ENCODE measurements around the gene GRIK4. TPM values are rescaled to one million over a fixed set of nuclear protein-coding genes. Genes with fewer than 3 reads are reported as not detected.

The GRIK4 gene
- total RNA-seq, 2 experiments from 2014 or later, result not detected

GRCh38 chr11:120839201-120839600, 327.7 kb downstream of the GRIK4 start:
- Mint-ChIP-seq H3K36me3 (ENCODE audit: low read depth) (no peaks in the 10 kb centered on the region), H3K9me3 (ENCODE audit: low read depth) (no peaks in the 10 kb centered on the region), H3K4me3 (no peak overlapping the region), H3K27me3 (peaks cover 18% of the 10 kb centered on the region), H3K4me1 (peaks cover 22% of the 10 kb centered on the region), H3K27ac (no peak overlapping the region)
- ATAC-seq (no peak), DNase-seq (no peak)
- CTCF ChIA-PET, result no interaction called here
- intact Hi-C loops (cut with DNase I, micrococcal nuclease), result loop anchor here in 1 of 2 experiments (10.0 kb wide), 1 partner anchor 594 kb away; the partner anchor contains the start of gene POU2F3
- POLR2A ChIA-PET, result no interaction called here

- POLR2A ChIA-PET, result no interaction called here
Observed at GRCh38 chr11:120839846-120840402, 328.4 kb downstream of the GRIK4 start.

GRCh38 chr11:120840661-120841060, 329.1 kb downstream of the GRIK4 start:
- Mint-ChIP-seq H3K27me3 (peaks cover 19% of the 10 kb centered on the region), H3K9me3 (ENCODE audit: low read depth) (no peaks in the 10 kb centered on the region), H3K4me3 (no peak overlapping the region), H3K4me1 (peaks cover 18% of the 10 kb centered on the region), H3K27ac (no peak overlapping the region), H3K36me3 (ENCODE audit: low read depth) (no peaks in the 10 kb centered on the region)
- ChIA-PET POLR2A (no interaction called here), CTCF (no interaction called here)
- DNase-seq (no peak), ATAC-seq (no peak)
- intact Hi-C loops (cut with DNase I, micrococcal nuclease), result no loop called here

More at GRCh38 chr11:120839846-120840402, 328.4 kb downstream of the GRIK4 start:
- CTCF ChIA-PET, result no interaction called here
- intact Hi-C loops (cut with DNase I, micrococcal nuclease), result loop anchor here in 1 of 2 experiments (10.0 kb wide), 1 partner anchor 595 kb away; the partner anchor contains the start of gene POU2F3
- Mint-ChIP-seq H3K9me3 (ENCODE audit: low read depth) (no peaks in the 10 kb centered on the region), H3K27me3 (peaks cover 19% of the 10 kb centered on the region), H3K4me1 (peaks cover 22% of the 10 kb centered on the region), H3K36me3 (ENCODE audit: low read depth) (no peaks in the 10 kb centered on the region), H3K27ac (no peak overlapping the region), H3K4me3 (no peak overlapping the region)
- DNase-seq (no peak), ATAC-seq (no peak)

- Mint-ChIP-seq H3K9me3 (ENCODE audit: low read depth) (no peaks in the 10 kb centered on the region), H3K27ac (no peak overlapping the region), H3K27me3 (peaks cover 20% of the 10 kb centered on the region), H3K4me3 (no peak overlapping the region), H3K36me3 (ENCODE audit: low read depth) (no peaks in the 10 kb centered on the region), H3K4me1 (peaks cover 14% of the 10 kb centered on the region)
- ChIA-PET POLR2A (no interaction called here), CTCF (no interaction called here)
- ATAC-seq, result no peak
- intact Hi-C loops (cut with DNase I, micrococcal nuclease), result no loop called here
- no peak for DNase-seq
Observed at GRCh38 chr11:120841074-120841473, 329.5 kb downstream of the GRIK4 start.

- intact Hi-C loops (cut with DNase I, micrococcal nuclease), result no loop called here
- no peaks in the 10 kb centered on the region for H3K36me3 Mint-ChIP-seq (ENCODE audit: low read depth)
- H3K4me3 Mint-ChIP-seq, result no peak overlapping the region
- peaks cover 10% of the 10 kb centered on the region for H3K4me1 Mint-ChIP-seq
- ChIA-PET CTCF (interaction anchor here (1.1 to 1.3 kb wide), 2 partner anchors 39 to 353 kb away, joined by 3 to 4 read pairs; no protein-coding TSS in a partner anchor), POLR2A (no interaction called here)
- peaks cover 21% of the 10 kb centered on the region for H3K27me3 Mint-ChIP-seq
- H3K9me3 Mint-ChIP-seq (ENCODE audit: low read depth), result no peaks in the 10 kb centered on the region
- DNase-seq (no peak), ATAC-seq (no peak)
- H3K27ac Mint-ChIP-seq, result no peak overlapping the region
Observed at GRCh38 chr11:120842195-120842594, 330.6 kb downstream of the GRIK4 start.

- Mint-ChIP-seq H3K27me3 (peaks cover 13% of the 10 kb centered on the region), H3K9me3 (ENCODE audit: low read depth) (no peaks in the 10 kb centered on the region)
Observed at GRCh38 chr11:120853435-120853834, 341.9 kb downstream of the GRIK4 start.

GRCh38 chr11:120854988-120855387, 343.4 kb downstream of the GRIK4 start:
- Mint-ChIP-seq H3K27me3 (peaks cover 9% of the 10 kb centered on the region), H3K4me3 (no peak overlapping the region), H3K27ac (no peak overlapping the region), H3K36me3 (ENCODE audit: low read depth) (no peaks in the 10 kb centered on the region), H3K4me1 (no peaks in the 10 kb centered on the region), H3K9me3 (ENCODE audit: low read depth) (no peaks in the 10 kb centered on the region)
- ChIA-PET POLR2A (no interaction called here), CTCF (no interaction called here)
- intact Hi-C loops (cut with DNase I, micrococcal nuclease), result no loop called here
- ATAC-seq (no peak), DNase-seq (no peak)

More at GRCh38 chr11:120853435-120853834, 341.9 kb downstream of the GRIK4 start:
- ATAC-seq, result no peak
- Mint-ChIP-seq H3K4me1 (no peaks in the 10 kb centered on the region), H3K27ac (no peak overlapping the region), H3K36me3 (ENCODE audit: low read depth) (no peaks in the 10 kb centered on the region), H3K4me3 (no peak overlapping the region)
- CTCF ChIA-PET, result no interaction called here
- POLR2A ChIA-PET, result no interaction called here
- DNase-seq, result no peak
- intact Hi-C loops (cut with DNase I, micrococcal nuclease), result no loop called here

GRCh38 chr11:120857508-120857907, 346.0 kb downstream of the GRIK4 start:
- intact Hi-C loops (cut with DNase I, micrococcal nuclease), result no loop called here
- H3K9me3 Mint-ChIP-seq (ENCODE audit: low read depth), result no peaks in the 10 kb centered on the region
- H3K4me3 Mint-ChIP-seq, result no peak overlapping the region
- ATAC-seq, result no peak
- H3K36me3 Mint-ChIP-seq (ENCODE audit: low read depth), result no peaks in the 10 kb centered on the region
- DNase-seq, result no peak
- ChIA-PET POLR2A (no interaction called here), CTCF (no interaction called here)
- no peaks in the 10 kb centered on the region for H3K4me1 Mint-ChIP-seq
- no peak overlapping the region for H3K27ac Mint-ChIP-seq
- H3K27me3 Mint-ChIP-seq, result peaks cover 2% of the 10 kb centered on the region

- peaks cover 2% of the 10 kb centered on the region for H3K27me3 Mint-ChIP-seq
- intact Hi-C loops (cut with DNase I, micrococcal nuclease), result no loop called here
- no peak overlapping the region for H3K4me3 Mint-ChIP-seq
- POLR2A ChIA-PET, result no interaction called here
- CTCF ChIA-PET, result no interaction called here
- no peak for DNase-seq
- no peaks in the 10 kb centered on the region for H3K4me1 Mint-ChIP-seq
- H3K9me3 Mint-ChIP-seq (ENCODE audit: low read depth), result no peaks in the 10 kb centered on the region
- no peaks in the 10 kb centered on the region for H3K36me3 Mint-ChIP-seq (ENCODE audit: low read depth)
- no peak overlapping the region for H3K27ac Mint-ChIP-seq
- no peak for ATAC-seq
Observed at GRCh38 chr11:120858740-120859139, 347.2 kb downstream of the GRIK4 start.

- ChIA-PET POLR2A (no interaction called here), CTCF (no interaction called here)
- Mint-ChIP-seq H3K27me3 (peaks cover 2% of the 10 kb centered on the region), H3K4me3 (no peak overlapping the region), H3K27ac (no peak overlapping the region), H3K9me3 (ENCODE audit: low read depth) (no peaks in the 10 kb centered on the region), H3K36me3 (ENCODE audit: low read depth) (no peaks in the 10 kb centered on the region), H3K4me1 (no peaks in the 10 kb centered on the region)
- DNase-seq, result no peak
- intact Hi-C loops (cut with DNase I, micrococcal nuclease), result no loop called here
- no peak for ATAC-seq
Observed at GRCh38 chr11:120859552-120860295, 348.2 kb downstream of the GRIK4 start.

- Mint-ChIP-seq H3K4me3 (no peak overlapping the region), H3K4me1 (no peaks in the 10 kb centered on the region), H3K27me3 (peaks cover 6% of the 10 kb centered on the region), H3K27ac (no peak overlapping the region), H3K36me3 (ENCODE audit: low read depth) (no peaks in the 10 kb centered on the region), H3K9me3 (ENCODE audit: low read depth) (no peaks in the 10 kb centered on the region)
- ChIA-PET CTCF (no interaction called here), POLR2A (no interaction called here)
- no peak for DNase-seq
- intact Hi-C loops (cut with DNase I, micrococcal nuclease), result no loop called here
- no peak for ATAC-seq
Observed at GRCh38 chr11:120863359-120863758, 351.8 kb downstream of the GRIK4 start.

- ChIA-PET CTCF (no interaction called here), POLR2A (no interaction called here)
- Mint-ChIP-seq H3K4me1 (no peaks in the 10 kb centered on the region), H3K4me3 (no peak overlapping the region), H3K36me3 (ENCODE audit: low read depth) (no peaks in the 10 kb centered on the region), H3K9me3 (ENCODE audit: low read depth) (no peaks in the 10 kb centered on the region), H3K27me3 (peaks cover 11% of the 10 kb centered on the region), H3K27ac (no peak overlapping the region)
- no peak for ATAC-seq
- intact Hi-C loops (cut with DNase I, micrococcal nuclease), result no loop called here
- no peak for DNase-seq
Observed at GRCh38 chr11:120867024-120867423, 355.5 kb downstream of the GRIK4 start.

All from activated CD4-positive, alpha-beta T cell treated with anti-CD3 and anti-CD28 coated beads for 36 hours (primary cell).